ENCODE data around the gene ATXN7L3B.

The ATXN7L3B gene

GRCh38 chr12:74551291-74551690 lies 13.7 kb downstream of the ATXN7L3B start:
- DNase-seq (ENCODE audit: low spot score) = no peak

GRCh38 chr12:74552201-74552600 lies 14.6 kb downstream of the ATXN7L3B start:
- no peak for DNase-seq (ENCODE audit: low spot score)

- no peak for DNase-seq (ENCODE audit: low spot score)
Observed at GRCh38 chr12:74559728-74560127, 22.1 kb downstream of the ATXN7L3B start.

GRCh38 chr12:74563927-74564326 lies 26.3 kb downstream of the ATXN7L3B start:
- no peak for DNase-seq (ENCODE audit: low spot score)

GRCh38 chr12:74578486-74578885 lies 40.9 kb downstream of the ATXN7L3B start:
- no peak for DNase-seq (ENCODE audit: low spot score)

- DNase-seq (ENCODE audit: low spot score) = no peak
Observed at GRCh38 chr12:74579446-74579845, 41.8 kb downstream of the ATXN7L3B start.

- no peak for DNase-seq (ENCODE audit: low spot score)
Observed at GRCh38 chr12:74579981-74580380, 42.3 kb downstream of the ATXN7L3B start.

- DNase-seq (ENCODE audit: low spot score) = no peak
Observed at GRCh38 chr12:74581439-74581838, 43.8 kb downstream of the ATXN7L3B start.

- no peak for DNase-seq (ENCODE audit: low spot score)
Observed at GRCh38 chr12:74584483-74585062, 46.9 kb downstream of the ATXN7L3B start.

- no peak for DNase-seq (ENCODE audit: low spot score)
Observed at GRCh38 chr12:74586251-74586650, 48.6 kb downstream of the ATXN7L3B start.
